B cell (primary cell): ENCODE measurements around the gene KCNC2.

ENCODE experiments used
- CTCF ChIP-seq: fragments of 200-600 bp; IDR thresholded peaks from one replicate; pipeline ENCODE4 v1.8.0; 2022; ENCODE audit warnings: antibody characterized with exemption, mild to moderate bottlenecking
- EZH2 ChIP-seq: IDR thresholded peaks from 2 replicates; pipeline ENCODE4 v1.6.1; 2012; ENCODE audit warnings: borderline replicate concordance, low read depth, mild to moderate bottlenecking, moderate library complexity, low read length; ENCODE audit not compliant: insufficient read depth, poor library complexity, severe bottlenecking

GRCh38 chr12:75042125-75042524 lies 167.5 kb downstream of the KCNC2 start:
- TF ChIP-seq CTCF (no peak), EZH2 (no peak)
